Neural cell (in vitro differentiated cells): ENCODE results near the gene NECAP2. TPM values are rescaled to one million over a fixed set of nuclear protein-coding genes. Genes with fewer than 3 reads are reported as not detected.

Experiments used
- H2AFZ ChIP-seq: fragments of 200-600, 300-800 bp; sonication (generic), shearing (Covaris generic); 2 replicates; pipeline ENCODE4 v1.6.0; 2014; ENCODE audit warnings: low read depth, mild to moderate bottlenecking, antibody characterized with exemption, low read length, moderate library complexity
- H3F3A ChIP-seq: fragments of 200-600 bp; shearing (Covaris generic); 2 replicates; pipeline ENCODE4 v1.6.1; 2016; ENCODE audit warnings: mild to moderate bottlenecking, moderate library complexity, mixed read lengths, antibody characterized with exemption, low read length; ENCODE audit not compliant: insufficient read depth, poor library complexity, severe bottlenecking
- H3K27ac ChIP-seq: fragments of 200-600, 300-800 bp; sonication (generic), shearing (Covaris generic); 2 replicates; pipeline ENCODE4 v1.5.1; 2014; ENCODE audit warnings: mild to moderate bottlenecking, low read length, moderate library complexity
- H3K27me3 ChIP-seq: fragments of 300-800, 200-600 bp; sonication (generic), shearing (Covaris generic); 2 replicates; pipeline ENCODE4 v1.6.0; 2014; ENCODE audit warnings: mild to moderate bottlenecking, low read depth, low read length, moderate library complexity; ENCODE audit not compliant: insufficient read depth
- H3K36me3 ChIP-seq: fragments of 300-800, 200-600 bp; sonication (generic), shearing (Covaris generic); 2 replicates; pipeline ENCODE4 v1.5.1; 2014; ENCODE audit warnings: mild to moderate bottlenecking, antibody characterized with exemption, low read length, moderate library complexity; ENCODE audit not compliant: insufficient read depth
- H3K4me2 ChIP-seq: fragments of 300-800, 200-600 bp; sonication (generic), shearing (Covaris generic); 2 replicates; pipeline ENCODE4 v1.6.0; 2014; ENCODE audit warnings: mild to moderate bottlenecking, low read length
- H3K4me3 ChIP-seq: fragments of 300-800, 200-600 bp; sonication (generic), shearing (Covaris generic); 2 replicates; pipeline ENCODE4 v1.5.1; 2014; ENCODE audit warnings: mild to moderate bottlenecking, low read length, moderate library complexity
- H3K79me2 ChIP-seq: fragments of 200-600 bp; shearing (Covaris generic); replicated peaks from 2 replicates; pipeline ENCODE4 v1.6.0; 2014; ENCODE audit warnings: mild to moderate bottlenecking, low read length, moderate library complexity; ENCODE audit not compliant: insufficient read depth
- H3K9ac ChIP-seq: fragments of 300-800, 200-600 bp; sonication (generic), shearing (Covaris generic); 2 replicates; pipeline ENCODE4 v1.6.1; 2016; ENCODE audit warnings: mild to moderate bottlenecking, low read length, mixed read lengths
- H3K9me2 ChIP-seq: fragments of 200-600 bp; shearing (Covaris generic); 2 replicates; pipeline ENCODE4 v1.6.1; 2016; ENCODE audit warnings: mild to moderate bottlenecking, low read length, mixed read lengths; ENCODE audit not compliant: insufficient read depth
- H3K9me3 ChIP-seq: fragments of 200-600, 300-800 bp; sonication (generic), shearing (Covaris generic); 2 replicates; pipeline ENCODE4 v1.6.1; 2016; ENCODE audit warnings: mild to moderate bottlenecking, mixed run types, low read length, moderate library complexity, mixed read lengths
- H4K20me1 ChIP-seq: fragments of 200-600 bp; shearing (Covaris generic); 2 replicates; pipeline ENCODE4 v1.6.1; 2016; ENCODE audit warnings: mild to moderate bottlenecking, mixed run types; ENCODE audit not compliant: insufficient read depth
- CTCF ChIP-seq: fragments of 450-650 bp; IDR thresholded peaks from 2 replicates; pipeline ENCODE4 v1.5.1; 2014; ENCODE audit warnings: antibody characterized with exemption, mild to moderate bottlenecking, moderate library complexity; ENCODE audit not compliant: poor library complexity, severe bottlenecking
- EP300 ChIP-seq: fragments of 450-650 bp; conservative IDR thresholded peaks from 2 replicates; pipeline ENCODE4 v1.6.1; 2014; ENCODE audit warnings: antibody characterized with exemption, mild to moderate bottlenecking, moderate library complexity; ENCODE audit not compliant: poor library complexity, severe bottlenecking
- EZH2 ChIP-seq: fragments of 200-600, 300-800 bp; shearing (Covaris generic), sonication (generic); IDR thresholded peaks from 2 replicates; pipeline ENCODE4 v1.6.1; 2014; ENCODE audit warnings: antibody characterized with exemption, low read length, borderline replicate concordance, mild to moderate bottlenecking; ENCODE audit not compliant: insufficient read depth, poor library complexity, severe bottlenecking
- MXI1 ChIP-seq: fragments of 450-650 bp; conservative IDR thresholded peaks from 2 replicates; pipeline ENCODE4 v1.6.1; 2014; ENCODE audit warnings: antibody characterized with exemption, mild to moderate bottlenecking; ENCODE audit not compliant: poor library complexity, severe bottlenecking
- POLR2AphosphoS5 ChIP-seq: IDR thresholded peaks from 2 replicates; pipeline ENCODE4 v1.6.1; 2012
- RAD21 ChIP-seq: fragments of 450-650 bp; conservative IDR thresholded peaks from 2 replicates; pipeline ENCODE4 v1.6.1; 2014; ENCODE audit warnings: antibody characterized with exemption, mild to moderate bottlenecking, moderate library complexity
- REST ChIP-seq: IDR thresholded peaks from 2 replicates; pipeline ENCODE4 v1.6.1; 2012; ENCODE audit warnings: borderline replicate concordance
- SMC3 ChIP-seq: fragments of 450-650 bp; conservative IDR thresholded peaks from 2 replicates; pipeline ENCODE4 v1.6.1; 2014; ENCODE audit warnings: antibody characterized with exemption, mild to moderate bottlenecking, moderate library complexity; ENCODE audit not compliant: poor library complexity
- TAF1 ChIP-seq: IDR thresholded peaks from 2 replicates; pipeline ENCODE4 v1.6.1; 2012; ENCODE audit warnings: low read depth
- polyA plus RNA-seq: library from polyadenylated mRNA; depleted of rRNA; stranded (reverse); fragments of >200 nt; gene quantifications from 2 replicates; pipeline ENCODE4 v1.2.3, GENCODE V29; 2014

Gene NECAP2
- polyA plus RNA-seq, 1 donor from 2014 or later = 80.2 TPM

GRCh38 chr1:16441282-16441665, 750 bp downstream of the NECAP2 start:
- H3K4me2 ChIP-seq = peak overlapping the region; percentile 71
- H3F3A ChIP-seq = no peaks in the 10 kb centered on the region
- no peaks in the 10 kb centered on the region for H4K20me1 ChIP-seq
- no peaks in the 10 kb centered on the region for H3K9me3 ChIP-seq
- H3K9me2 ChIP-seq = no peaks in the 10 kb centered on the region
- peaks cover 29% of the 10 kb centered on the region for H3K79me2 ChIP-seq
- H3K27ac ChIP-seq = peak overlapping the region; percentile 89
- peak overlapping the region; percentile 72 for H2AFZ ChIP-seq
- H3K9ac ChIP-seq = peak overlapping the region; percentile 94
- H3K4me3 ChIP-seq = peak overlapping the region; percentile 95
- no peaks in the 10 kb centered on the region for H3K36me3 ChIP-seq
- TF ChIP-seq REST = no peak
- TF ChIP-seq EP300 = no peak
- no peak for TF ChIP-seq SMC3
- no peak for TF ChIP-seq TAF1
- TF ChIP-seq CTCF = no peak
- TF ChIP-seq MXI1 = no peak
- no peak for TF ChIP-seq RAD21
- no peak for TF ChIP-seq POLR2AphosphoS5
- no peak for TF ChIP-seq EZH2
- H3K27me3 ChIP-seq = no peaks in the 10 kb centered on the region

- no peak overlapping the region for H3K4me2 ChIP-seq
Observed at GRCh38 chr1:16442265-16442664, 1.7 kb downstream of the NECAP2 start.

More at GRCh38 chr1:16442265-16442664, 1.7 kb downstream of the NECAP2 start:
- no peak overlapping the region for H2AFZ ChIP-seq
- TF ChIP-seq SMC3 (no peak), POLR2AphosphoS5 (no peak), TAF1 (no peak), EP300 (no peak), REST (no peak), EZH2 (no peak), MXI1 (no peak), CTCF (no peak), RAD21 (no peak)
- no peaks in the 10 kb centered on the region for H3K9me3 ChIP-seq
- H3K27me3 ChIP-seq = no peaks in the 10 kb centered on the region
- no peaks in the 10 kb centered on the region for H4K20me1 ChIP-seq
- peak overlapping the region; percentile 95 for H3K4me3 ChIP-seq
- no peak overlapping the region for H3K9ac ChIP-seq
- H3K9me2 ChIP-seq = no peaks in the 10 kb centered on the region
- H3F3A ChIP-seq = no peaks in the 10 kb centered on the region
- peaks cover 29% of the 10 kb centered on the region for H3K79me2 ChIP-seq
- H3K36me3 ChIP-seq = no peaks in the 10 kb centered on the region
- no peak overlapping the region for H3K27ac ChIP-seq
